HCT116 (cell line): ENCODE measurements around the gene MCTP2. TPM values are rescaled to one million over a fixed set of nuclear protein-coding genes. Genes with fewer than 3 reads are reported as not detected.

Source experiments
- ATAC-seq: fragments of 200-7000 bp; cut with Tn5 transposase; 2 replicates; pipeline ENCODE4 v1.9.1; 2020; ENCODE audit warnings: mild to moderate bottlenecking, moderate library complexity
- BruUV-seq: library from RNA; stranded (reverse); fragments of 400-500 nt; replicated peaks from 2 replicates; lab custom pipeline; 2021; lab: Mats Ljungman, UMichigan
- CTCF ChIA-PET: fragments of 300-600 bp; sonication (Branson Sonifier 250); formaldehyde crosslinking; loops from one replicate; lab custom pipeline; 2021; ENCODE audit warnings: antibody characterized with exemption; lab: Charles Lee
- POLR2A ChIA-PET: fragments of 300-600, 350-600 bp; sonication (Branson Sonifier 250); formaldehyde crosslinking; loops from one replicate; lab custom pipeline; 2021; ENCODE audit warnings: antibody characterized with exemption; lab: Charles Lee
- RAD21 ChIA-PET, 2 experiments: fragments of 300-600 bp; sonication (Branson Sonifier 250); formaldehyde crosslinking; loops; one replicate each; lab custom pipeline; 2023; ENCODE audit warnings: low total read pairs in 2 of 2; ENCODE audit not compliant: uncharacterized antibody in 2 of 2, unreplicated experiment in 2 of 2, low non-redundant PET in 1 of 2; lab: Charles Lee
- DNase-seq: peaks from one replicate; pipeline ENCODE4 v3.0.0-alpha.2; 2010; ENCODE audit warnings: low read depth, low spot score
- H2AFZ ChIP-seq: fragments of 200-600 bp; shearing (Covaris generic), sonication (generic); 2 replicates; pipeline ENCODE4 v1.6.1; 2017; ENCODE audit warnings: low read depth, mixed run types, mixed read lengths, antibody characterized with exemption, low read length; ENCODE audit not compliant: poor library complexity, severe bottlenecking
- H3K27ac ChIP-seq: 2 replicates; pipeline ENCODE4 v1.5.1; 2012; ENCODE audit warnings: low read depth, low read length
- H3K27me3 ChIP-seq: fragments of 200-600 bp; sonication (generic); 2 replicates; pipeline ENCODE4 v1.6.1; 2016; ENCODE audit warnings: mixed run types, low read length, mixed read lengths; ENCODE audit not compliant: insufficient read depth
- H3K36me3 ChIP-seq, 2 experiments: fragments of 200-500 bp in 1 of 2; fragments of 200-600 bp in 1 of 2; sonication (Bioruptor generic) in 1 of 2; sonication (generic) in 1 of 2; 2 replicates each; pipeline versions ENCODE4 v1.5.1 to v1.6.1; 2014 to 2016; ENCODE audit warnings: low read length in 2 of 2, inconsistent platforms in 1 of 2, mixed read lengths in 1 of 2, mixed run types in 1 of 2; ENCODE audit not compliant: insufficient read depth in 2 of 2, control insufficient read depth in 1 of 2
- H3K4me1 ChIP-seq, 2 experiments: fragments of 200-600 bp in 1 of 2; sonication (generic) in 1 of 2; 2 replicates each; pipeline versions ENCODE4 v1.5.1 to v1.6.1; 2012 to 2017; ENCODE audit warnings: low read length in 2 of 2, inconsistent platforms in 1 of 2, mild to moderate bottlenecking in 1 of 2, mixed read lengths in 1 of 2, mixed run types in 1 of 2, moderate library complexity in 1 of 2; ENCODE audit not compliant: insufficient read depth in 2 of 2, control insufficient read depth in 1 of 2
- H3K4me2 ChIP-seq: fragments of 200-600 bp; sonication (generic); 2 replicates; pipeline ENCODE4 v1.6.1; 2017; ENCODE audit warnings: mixed run types, low read length, mixed read lengths
- H3K4me3 ChIP-seq, 2 experiments: fragments of 200-600 bp in 1 of 2; sonication (generic) in 1 of 2; replicated peaks in 1 of 2; 2 replicates each; pipeline ENCODE4 v1.5.1; 2011 to 2016; ENCODE audit warnings: low read length in 2 of 2, control low read depth in 1 of 2, low read depth in 1 of 2, mild to moderate bottlenecking in 1 of 2, mixed read lengths in 1 of 2, mixed run types in 1 of 2
- H3K79me2 ChIP-seq: fragments of 200-600 bp; sonication (generic); 2 replicates; pipeline ENCODE4 v1.6.1; 2017; ENCODE audit warnings: mild to moderate bottlenecking, mixed run types, low read length, moderate library complexity, mixed read lengths; ENCODE audit not compliant: insufficient read depth
- H3K9ac ChIP-seq: fragments of 200-600 bp; sonication (generic); 2 replicates; pipeline ENCODE4 v1.6.1; 2016; ENCODE audit warnings: low read length, mixed read lengths
- H3K9me2 ChIP-seq: fragments of 200-600 bp; sonication (generic), shearing (Covaris generic); 2 replicates; pipeline ENCODE4 v1.6.1; 2017; ENCODE audit warnings: mixed run types, mild to moderate bottlenecking, moderate library complexity; ENCODE audit not compliant: insufficient read depth
- H3K9me3 ChIP-seq, 2 experiments: fragments of 200-500 bp in 1 of 2; fragments of 200-600 bp in 1 of 2; sonication (Bioruptor generic) in 1 of 2; sonication (generic) in 1 of 2; 2 replicates each; pipeline ENCODE4 v1.6.1; 2014 to 2017; ENCODE audit warnings: low read length in 2 of 2, mixed read lengths in 2 of 2, inconsistent platforms in 1 of 2, low read depth in 1 of 2, mild to moderate bottlenecking in 1 of 2, mixed run types in 1 of 2, moderate library complexity in 1 of 2; ENCODE audit not compliant: control insufficient read depth in 1 of 2, insufficient read depth in 1 of 2
- H4K20me1 ChIP-seq: fragments of 200-600 bp; sonication (generic), shearing (Covaris generic); 2 replicates; pipeline ENCODE4 v1.6.1; 2017; ENCODE audit warnings: mixed run types, mild to moderate bottlenecking, moderate library complexity; ENCODE audit not compliant: insufficient read depth
- ATF3 ChIP-seq: IDR thresholded peaks from 2 replicates; pipeline ENCODE4 v1.6.1; 2012
- CEBPB ChIP-seq: IDR thresholded peaks from 2 replicates; pipeline ENCODE4 v1.6.1; 2012; ENCODE audit warnings: low read depth
- CTCF ChIP-seq, 3 experiments: fragments of 200-600 bp in 1 of 3; sonication (generic) in 1 of 3; IDR thresholded peaks in 2 of 3; conservative IDR thresholded peaks in 1 of 3; 2 replicates each; pipeline ENCODE4 v1.5.1; 2012 to 2017; ENCODE audit warnings: low read depth in 2 of 3, low read length in 2 of 3, antibody characterized with exemption in 1 of 3, borderline replicate concordance in 1 of 3, control low read depth in 1 of 3, mild to moderate bottlenecking in 1 of 3, mixed read lengths in 1 of 3, mixed run types in 1 of 3, moderate library complexity in 1 of 3; ENCODE audit not compliant: insufficient read depth in 1 of 3
- EZH2phosphoT487 ChIP-seq: fragments of 200-600 bp; IDR thresholded peaks from 2 replicates; pipeline ENCODE4 v1.6.1; 2018; ENCODE audit warnings: antibody characterized with exemption, borderline replicate concordance
- POLR2A ChIP-seq: IDR thresholded peaks from 2 replicates; pipeline ENCODE4 v1.7.0; 2011; ENCODE audit warnings: borderline replicate concordance; ENCODE audit not compliant: insufficient read depth, insufficient read length; ENCODE audit errors: extremely low read depth
- POLR2AphosphoS5 ChIP-seq: IDR thresholded peaks from 2 replicates; pipeline ENCODE4 v1.6.1; 2011; ENCODE audit warnings: mild to moderate bottlenecking, low read depth, low read length, moderate library complexity
- SRF ChIP-seq: IDR thresholded peaks from 2 replicates; pipeline ENCODE4 v1.6.1; 2012; ENCODE audit warnings: low read depth
- ZFX ChIP-seq: fragments of 450-650 bp; IDR thresholded peaks from 2 replicates; pipeline ENCODE4 v1.6.1; 2017
- ZNF274 ChIP-seq: fragments of 200-500 bp; sonication (Bioruptor generic); IDR thresholded peaks from 2 replicates; pipeline ENCODE4 v1.6.1; 2014; ENCODE audit warnings: mild to moderate bottlenecking, low read depth, low read length, inconsistent platforms
- intact Hi-C: fragments of 100-400 bp; cut with micrococcal nuclease; formaldehyde crosslinking; loops from 2 replicates; pipeline ENCODE4 v1.10.0; 2022
- total RNA-seq: library from RNA; stranded (reverse); gene quantifications from one replicate; pipeline ENCODE4 v1.2.1, GENCODE V29; 2021; ENCODE audit not compliant: unreplicated experiment

MCTP2 gene
- total RNA-seq, 1 experiment from 2014 or later: 12.9 TPM

GRCh38 chr15:94404733-94405283, 173.4 kb downstream of the MCTP2 start:
- CTCF ChIA-PET: no interaction called here

More at GRCh38 chr15:94404733-94405283, 173.4 kb downstream of the MCTP2 start:
- Histone ChIP-seq H3K9me2 (no peaks in the 10 kb centered on the region), H2AFZ (no peak overlapping the region), H3K27me3 (no peaks in the 10 kb centered on the region), H3K4me2 (no peak overlapping the region), H3K27ac (no peak overlapping the region), H3K79me2 (no peaks in the 10 kb centered on the region), H3K36me3 (no peaks in the 10 kb centered on the region), H3K9me3 (no peaks in the 10 kb centered on the region), H4K20me1 (no peaks in the 10 kb centered on the region), H3K4me3 (no peak overlapping the region), H3K4me1 (no peaks in the 10 kb centered on the region), H3K9ac (no peak overlapping the region)
- TF ChIP-seq CEBPB: no peak
- TF ChIP-seq POLR2A: no peak
- TF ChIP-seq ZNF274: no peak
- TF ChIP-seq EZH2phosphoT487: no peak
- no peak for TF ChIP-seq ATF3
- no peak for TF ChIP-seq SRF
- TF ChIP-seq POLR2AphosphoS5: no peak
- TF ChIP-seq ZFX: no peak
- TF ChIP-seq CTCF (IDR thresholded peaks at IDR 0.05 in 2 of 3, conservative IDR thresholded peaks at IDR 0.05 in 1 of 3; ENCODE audit: borderline replicate concordance in 1 of 3, insufficient read depth in 1 of 3, low read depth in 2 of 3, low read length in 2 of 3): no peak
- ChIA-PET POLR2A (no interaction called here), RAD21 (no interaction called here)
- BruUV-seq: no TSS peak
- DNase-seq (no peak), ATAC-seq (no peak)
- intact Hi-C loops: no loop called here
